ENCODE results near the gene RBM43.

RBM43 gene

GRCh38 chr2:151265991-151266390 lies 4.3 kb upstream of the RBM43 start:
- no peak for ATAC-seq
- TF ChIP-seq POU6F1 (CRISPR knock-in tag; IDR thresholded peaks at IDR 0.05; ENCODE audit: borderline replicate concordance, low read depth) (no peak), ESRRG (CRISPR knock-in tag; IDR thresholded peaks at IDR 0.05) (no peak), CREB5 (CRISPR knock-in tag; IDR thresholded peaks at IDR 0.05; ENCODE audit: low read depth) (no peak), TSHZ2 (CRISPR knock-in tag; IDR thresholded peaks at IDR 0.05) (no peak), TOX (CRISPR knock-in tag; IDR thresholded peaks at IDR 0.05; ENCODE audit: borderline replicate concordance) (no peak), PATZ1 (CRISPR knock-in tag; IDR thresholded peaks at IDR 0.05; ENCODE audit: borderline replicate concordance) (no peak), ZNF70 (CRISPR knock-in tag; IDR thresholded peaks at IDR 0.05) (no peak), ZFP30 (CRISPR knock-in tag; IDR thresholded peaks at IDR 0.05) (no peak), ZFP3 (CRISPR knock-in tag; IDR thresholded peaks at IDR 0.05) (no peak), ZNF565 (CRISPR knock-in tag; conservative IDR thresholded peaks at IDR 0.05; ENCODE audit: low read depth) (no peak), CSRNP3 (CRISPR knock-in tag; IDR thresholded peaks at IDR 0.05) (no peak), ISL1 (CRISPR knock-in tag; IDR thresholded peaks at IDR 0.05) (no peak), TCF4 (CRISPR knock-in tag; IDR thresholded peaks at IDR 0.05; ENCODE audit: borderline replicate concordance) (no peak), ARNTL (CRISPR knock-in tag; IDR thresholded peaks at IDR 0.05; ENCODE audit: borderline replicate concordance, low read depth) (no peak)

GRCh38 chr2:151264157-151264825 lies 2.6 kb upstream of the RBM43 start:
- ATAC-seq = no peak
- TF ChIP-seq GLIS3 (CRISPR knock-in tag; IDR thresholded peaks at IDR 0.05) = no peak
- no peak for TF ChIP-seq ARNTL (CRISPR knock-in tag; IDR thresholded peaks at IDR 0.05; ENCODE audit: borderline replicate concordance, low read depth)
- TF ChIP-seq OSR1 (CRISPR knock-in tag; IDR thresholded peaks at IDR 0.05) = no peak
- no peak for TF ChIP-seq BACH2 (CRISPR knock-in tag; IDR thresholded peaks at IDR 0.05; ENCODE audit: borderline replicate concordance)
- TF ChIP-seq CSRNP3 (CRISPR knock-in tag; IDR thresholded peaks at IDR 0.05) = no peak
- TF ChIP-seq ISL1 (CRISPR knock-in tag; IDR thresholded peaks at IDR 0.05) = no peak
- no peak for TF ChIP-seq CSDC2 (CRISPR knock-in tag; IDR thresholded peaks at IDR 0.05)
- TF ChIP-seq ZNF70 (CRISPR knock-in tag; IDR thresholded peaks at IDR 0.05) = no peak
- TF ChIP-seq PATZ1 (CRISPR knock-in tag; IDR thresholded peaks at IDR 0.05; ENCODE audit: borderline replicate concordance) = no peak
- TF ChIP-seq CREB5 (CRISPR knock-in tag; IDR thresholded peaks at IDR 0.05; ENCODE audit: low read depth) = no peak
- no peak for TF ChIP-seq TOX (CRISPR knock-in tag; IDR thresholded peaks at IDR 0.05; ENCODE audit: borderline replicate concordance)
- TF ChIP-seq RARB (CRISPR knock-in tag; IDR thresholded peaks at IDR 0.05) = no peak
- TF ChIP-seq PPARA (CRISPR knock-in tag; IDR thresholded peaks at IDR 0.05; ENCODE audit: borderline replicate concordance) = no peak
- no peak for TF ChIP-seq SNAI2 (CRISPR knock-in tag; IDR thresholded peaks at IDR 0.05)
- no peak for TF ChIP-seq ZNF8 (CRISPR knock-in tag; IDR thresholded peaks at IDR 0.05)
- TF ChIP-seq ZFP3 (CRISPR knock-in tag; IDR thresholded peaks at IDR 0.05) = no peak
- no peak for TF ChIP-seq ZC3H10 (CRISPR knock-in tag; IDR thresholded peaks at IDR 0.05)
- TF ChIP-seq ZFP30 (CRISPR knock-in tag; IDR thresholded peaks at IDR 0.05) = no peak
- TF ChIP-seq POU6F1 (CRISPR knock-in tag; IDR thresholded peaks at IDR 0.05; ENCODE audit: borderline replicate concordance, low read depth) = no peak

Data from SK-N-SH treated with all-trans-retinoic acid at 6 μM for 48 hours (cell line).